HG02840 (cell line): ENCODE measurements around the gene CYP2A6.
A peak's percentile ranks its signal among the peaks of the same experiment; 100 is the strongest.

Experiments used
- ATAC-seq: cut with Tn5 transposase; IDR thresholded peaks from one replicate; pipeline ENCODE4 v1.9.1; 2021; ENCODE audit warnings: mild to moderate bottlenecking, moderate library complexity, moderate number of reproducible peaks; ENCODE audit not compliant: unreplicated experiment, low FRiP score

The CYP2A6 gene

DNA sequence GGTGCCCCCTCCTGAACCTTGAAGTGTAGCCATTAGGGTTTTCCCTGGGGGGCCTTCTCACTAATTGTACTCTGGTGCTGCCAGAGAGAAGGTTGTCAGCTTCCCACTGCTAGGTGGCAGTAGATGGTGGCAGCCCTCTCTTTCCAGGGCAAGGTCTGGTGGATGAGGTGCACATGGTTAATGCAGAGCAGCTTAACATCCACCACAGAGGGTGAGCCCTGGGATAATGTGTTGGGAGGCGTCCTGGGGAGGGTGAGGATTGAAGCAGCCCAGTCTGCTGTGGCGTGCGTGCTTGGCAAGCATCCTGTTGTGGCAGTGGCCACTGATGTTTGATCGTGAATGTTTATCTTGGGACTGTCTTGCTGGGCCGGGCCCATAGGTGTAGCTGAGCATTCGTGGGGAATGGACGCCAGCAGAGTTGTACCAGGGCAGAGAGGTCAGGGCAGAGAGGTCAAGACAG is 45.4 kb downstream of the CYP2A6 start:
- ATAC-seq: no peak

DNA sequence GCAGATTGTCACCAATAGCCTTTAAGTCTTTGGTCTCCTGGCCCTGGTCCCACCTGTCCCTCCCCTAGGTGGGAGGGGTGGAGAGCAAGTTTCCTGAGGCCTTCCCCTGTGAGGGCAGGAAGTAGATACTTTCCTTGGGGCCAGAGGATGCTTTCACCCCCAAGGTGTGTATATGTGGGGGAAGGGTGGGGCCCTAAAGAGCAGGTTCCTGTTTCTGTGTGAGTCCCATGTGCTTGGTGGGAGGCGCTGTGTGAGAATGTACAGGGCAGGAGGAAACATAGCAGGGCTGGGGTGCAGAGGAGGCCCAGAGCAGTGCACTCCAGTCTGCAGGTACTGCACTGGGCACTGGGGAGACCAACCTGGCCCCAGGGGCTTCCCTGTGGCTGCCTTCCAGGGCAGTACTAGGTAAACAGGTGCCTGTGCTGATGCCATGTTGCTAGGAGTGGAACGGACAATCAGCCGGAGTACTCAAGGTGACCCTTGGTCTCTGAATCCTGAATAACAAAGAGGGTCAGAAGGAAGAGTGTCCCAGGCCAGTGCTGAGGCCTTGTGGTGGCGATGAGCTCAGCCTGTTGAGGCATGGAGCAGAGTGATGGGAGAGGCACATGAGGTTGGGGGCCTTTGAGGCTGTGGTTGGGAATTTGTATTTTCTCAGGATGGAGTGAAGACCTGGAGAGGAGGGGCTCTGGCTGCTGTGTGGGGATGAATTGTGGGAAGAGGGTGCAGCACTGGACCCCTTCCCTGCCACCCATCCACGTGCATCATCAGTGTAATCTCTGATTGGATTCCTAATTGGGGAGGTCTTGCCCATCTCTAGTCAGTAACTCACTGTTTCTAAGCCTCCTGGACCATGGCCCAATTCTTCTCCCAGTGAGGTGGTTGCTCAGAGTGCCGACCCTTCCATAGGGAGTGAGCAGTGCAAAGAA is 46.1 kb downstream of the CYP2A6 start:
- no peak for ATAC-seq

GRCh38 chr19:40803170-40803856 is 46.9 kb downstream of the CYP2A6 start:
- ATAC-seq: no peak

DNA sequence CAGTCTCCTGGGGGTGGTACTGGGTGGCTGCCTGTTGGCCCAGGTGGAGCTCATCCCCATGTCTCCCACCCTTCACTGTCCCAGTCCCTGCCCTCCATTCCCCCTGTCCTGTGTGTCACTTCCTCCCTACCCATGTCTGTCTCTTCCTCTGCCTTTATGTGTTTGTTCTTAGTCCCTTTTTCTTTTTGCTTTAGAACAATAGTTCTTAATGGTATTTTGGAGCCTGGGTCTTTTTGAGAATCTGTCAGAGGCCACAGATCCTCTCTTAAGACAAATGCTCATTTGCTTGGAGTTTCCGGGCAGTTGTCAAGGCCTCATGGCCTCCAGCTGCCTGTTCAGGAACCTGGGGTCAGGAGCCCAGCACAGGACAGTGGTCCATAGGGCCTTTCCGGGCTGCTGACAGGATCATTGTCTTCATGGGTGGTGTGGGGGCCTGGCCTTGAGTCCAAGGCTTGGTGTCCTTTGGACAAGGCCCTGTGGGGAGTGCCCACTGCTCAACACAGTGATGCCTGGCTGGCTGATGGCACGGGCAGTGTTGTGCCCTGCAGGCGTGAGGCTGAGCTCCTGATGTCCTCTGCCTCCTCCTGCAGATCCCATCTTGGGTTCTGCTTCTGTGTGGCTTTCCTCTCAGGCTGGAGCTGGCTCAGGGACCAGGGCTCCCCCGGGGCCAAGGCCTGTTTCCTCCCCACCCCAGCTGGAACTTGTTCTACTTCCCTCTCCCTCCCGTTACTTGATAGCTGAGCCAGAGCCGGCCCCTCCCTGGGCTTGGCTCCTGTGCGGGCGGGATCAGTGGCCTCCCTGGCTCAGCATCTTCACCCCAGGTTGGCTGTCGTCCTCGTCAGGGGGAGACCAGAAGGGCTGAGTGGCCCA is 47.7 kb downstream of the CYP2A6 start:
- ATAC-seq: no peak

- ATAC-seq: no peak
Observed at GRCh38 chr19:40801426-40802299, 48.6 kb downstream of the CYP2A6 start.

DNA sequence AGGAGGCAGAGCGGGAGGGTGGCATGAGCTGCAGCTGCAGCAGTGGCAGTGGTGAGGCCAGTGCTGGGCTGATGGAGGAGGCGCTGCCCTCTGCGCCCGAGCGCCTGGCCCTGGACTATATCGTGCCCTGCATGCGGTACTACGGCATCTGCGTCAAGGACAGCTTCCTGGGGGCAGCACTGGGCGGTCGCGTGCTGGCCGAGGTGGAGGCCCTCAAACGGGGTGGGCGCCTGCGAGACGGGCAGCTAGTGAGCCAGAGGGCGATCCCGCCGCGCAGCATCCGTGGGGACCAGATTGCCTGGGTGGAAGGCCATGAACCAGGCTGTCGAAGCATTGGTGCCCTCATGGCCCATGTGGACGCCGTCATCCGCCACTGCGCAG is 49.3 kb downstream of the CYP2A6 start:
- no peak for ATAC-seq

- no peak for ATAC-seq
Observed at GRCh38 chr19:40800339-40800996, 49.8 kb downstream of the CYP2A6 start.

DNA sequence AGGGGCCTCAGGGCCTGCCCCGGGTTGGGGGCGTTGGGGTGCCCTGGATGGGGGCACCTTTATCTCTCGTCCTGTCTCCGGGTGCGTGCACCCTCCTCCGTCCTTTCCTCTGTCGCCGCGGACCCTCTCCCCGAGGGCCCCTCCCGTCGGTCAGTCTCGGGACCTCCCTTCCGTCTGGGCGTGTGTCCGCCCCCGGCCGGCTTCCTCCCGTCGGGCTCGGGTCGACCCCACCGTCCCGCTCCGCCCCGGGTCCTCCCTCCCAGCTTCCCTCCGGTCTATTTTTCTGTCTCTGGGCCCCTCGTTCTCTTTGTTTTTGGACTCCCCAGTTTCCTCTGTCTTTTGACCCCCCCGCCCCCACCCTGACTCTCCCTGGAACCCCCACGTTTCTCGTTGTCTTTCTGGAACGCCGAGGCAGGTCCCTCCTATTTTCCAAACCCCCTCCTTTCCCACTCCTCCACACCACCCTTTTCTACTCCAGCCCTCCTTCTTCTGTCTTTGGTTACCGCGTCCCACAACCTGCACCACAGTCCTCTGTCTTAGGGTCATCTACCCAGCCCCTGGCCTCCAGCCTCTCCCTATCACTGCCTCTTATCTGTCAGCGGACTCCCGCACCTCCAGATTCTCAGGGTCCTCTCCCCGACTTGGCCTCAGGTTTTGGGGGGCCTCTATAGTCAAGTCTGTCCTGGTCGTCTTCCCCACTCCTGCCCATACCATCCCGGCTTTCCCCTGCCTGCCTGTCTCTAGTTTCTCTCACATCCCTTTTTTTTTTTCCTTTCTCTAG is 50.5 kb downstream of the CYP2A6 start:
- ATAC-seq: no peak

DNA sequence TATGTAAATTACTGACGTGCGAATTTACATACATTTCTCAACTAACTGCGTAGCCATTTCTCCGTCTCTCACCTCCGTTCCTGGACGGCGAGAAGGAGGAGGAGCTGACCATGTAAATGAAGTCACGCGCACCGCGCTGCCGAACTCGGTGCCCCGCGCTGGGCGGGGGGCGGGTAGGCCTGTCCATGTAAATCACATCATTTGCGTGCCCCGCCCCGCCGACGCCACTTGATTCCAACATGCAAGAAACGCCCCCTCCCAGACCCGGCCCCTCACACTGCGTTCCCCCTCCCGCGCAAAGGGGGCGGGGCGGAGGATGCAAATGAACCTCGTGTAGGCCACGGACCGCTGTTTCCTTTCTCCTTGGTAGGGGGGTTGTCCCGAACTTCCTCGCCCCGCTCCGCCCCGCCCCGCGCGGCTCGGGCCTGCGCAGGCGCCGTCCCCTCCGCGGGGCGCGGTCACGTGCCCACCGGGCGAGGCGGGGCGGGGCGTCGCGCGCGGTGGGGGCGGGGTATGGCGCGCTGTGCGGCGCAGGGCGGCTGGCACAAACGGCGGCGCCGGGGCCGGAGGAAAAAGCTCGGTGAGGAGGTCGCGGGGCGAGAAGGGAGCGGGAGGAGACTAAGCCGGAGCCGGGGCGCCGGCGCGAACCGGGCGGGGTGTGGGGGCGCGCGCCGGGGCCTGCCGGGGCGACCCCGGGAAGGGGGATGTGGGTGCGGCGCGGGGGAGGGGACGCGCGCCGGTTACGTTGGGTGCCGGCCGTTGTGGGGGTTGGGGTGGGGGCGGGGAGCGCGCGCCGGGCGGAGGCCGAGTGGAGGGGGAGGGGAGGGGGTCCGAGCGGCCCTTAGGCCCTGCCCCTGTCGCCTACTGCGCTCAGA is 51.3 kb downstream of the CYP2A6 start, which contains the start of gene EGLN2:
TSS of gene EGLN2 (plus strand) at position 509 of the 875 bp plus-strand sequence. CDS start 1,382 bp downstream, outside the sequence.
- ATAC-seq: peak; percentile 77

GRCh38 chr19:40797963-40798682 is 52.1 kb downstream of the CYP2A6 start:
- ATAC-seq: peak; percentile 19

DNA sequence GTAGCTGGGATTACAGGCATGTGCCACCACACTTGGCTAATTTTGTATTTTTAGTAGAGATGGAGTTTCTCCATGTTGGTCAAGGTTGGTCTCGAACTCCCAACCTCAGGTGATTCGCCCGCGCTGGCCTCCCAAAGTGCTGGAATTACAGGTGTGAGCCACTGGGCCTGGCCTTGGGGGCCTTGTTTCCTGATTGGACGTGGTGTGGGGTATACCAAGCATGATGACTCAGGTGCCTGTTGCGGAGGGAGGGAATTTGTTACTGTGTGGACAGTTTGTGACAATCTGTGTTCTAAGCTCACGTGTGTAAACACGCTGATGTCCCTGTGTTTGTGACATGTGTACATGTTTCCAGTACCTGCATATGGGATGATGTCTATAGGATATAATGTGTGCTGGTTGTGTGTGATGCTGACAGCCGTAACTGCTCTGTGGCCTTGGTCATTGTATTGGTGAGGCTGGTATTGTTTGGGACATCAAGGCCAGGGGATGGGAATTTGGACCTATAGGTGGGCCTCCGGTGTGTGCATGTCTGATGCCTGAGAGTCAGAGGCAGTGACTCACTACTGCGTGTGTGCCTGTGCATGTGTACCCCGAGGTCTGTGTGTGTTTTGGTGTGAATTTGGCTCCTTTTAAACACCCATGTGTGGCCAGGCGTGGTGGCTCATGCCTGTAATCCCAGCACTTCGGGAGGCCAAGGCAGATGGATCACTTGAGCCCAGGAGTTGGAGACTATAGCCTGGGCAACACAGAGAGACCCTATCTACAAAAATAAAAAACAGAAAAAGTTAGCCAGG is 52.9 kb downstream of the CYP2A6 start:
- ATAC-seq: no peak
